Muscle layer of colon (tissue), 2 donors: Measurements from ENCODE around the gene GASK1A.

Experiments
- H3K27ac ChIP-seq: one replicate; pipeline ENCODE4 v1.7.0; 2013; ENCODE audit warnings: low read depth, mild to moderate bottlenecking, low read length, moderate library complexity
- H3K27me3 ChIP-seq, 2 donors: one replicate each; pipeline ENCODE4 v1.7.0; 2013; ENCODE audit warnings: low read length in 2 of 2, mild to moderate bottlenecking in 2 of 2; ENCODE audit not compliant: insufficient read depth in 2 of 2, control insufficient read depth in 1 of 2
- H3K36me3 ChIP-seq: one replicate; pipeline ENCODE4 v1.7.0; 2013; ENCODE audit warnings: mild to moderate bottlenecking, low read length; ENCODE audit not compliant: insufficient read depth
- H3K4me1 ChIP-seq: one replicate; pipeline ENCODE4 v1.7.0; 2013; ENCODE audit warnings: mild to moderate bottlenecking, low read length; ENCODE audit not compliant: insufficient read depth
- H3K4me3 ChIP-seq, 2 donors: one replicate each; pipeline ENCODE4 v1.7.0; 2013; ENCODE audit warnings: low read length in 2 of 2, low read depth in 1 of 2, mild to moderate bottlenecking in 1 of 2, moderate library complexity in 1 of 2
- H3K9ac ChIP-seq: one replicate; pipeline ENCODE4 v1.7.0; 2013; ENCODE audit warnings: low read length
- H3K9me3 ChIP-seq: one replicate; pipeline ENCODE4 v1.7.0; 2013; ENCODE audit warnings: mild to moderate bottlenecking, low read length
- donor health status: abdominal sarcoma.
- donor health status: Adenocarcinoma of cecum.

GASK1A gene

DNA sequence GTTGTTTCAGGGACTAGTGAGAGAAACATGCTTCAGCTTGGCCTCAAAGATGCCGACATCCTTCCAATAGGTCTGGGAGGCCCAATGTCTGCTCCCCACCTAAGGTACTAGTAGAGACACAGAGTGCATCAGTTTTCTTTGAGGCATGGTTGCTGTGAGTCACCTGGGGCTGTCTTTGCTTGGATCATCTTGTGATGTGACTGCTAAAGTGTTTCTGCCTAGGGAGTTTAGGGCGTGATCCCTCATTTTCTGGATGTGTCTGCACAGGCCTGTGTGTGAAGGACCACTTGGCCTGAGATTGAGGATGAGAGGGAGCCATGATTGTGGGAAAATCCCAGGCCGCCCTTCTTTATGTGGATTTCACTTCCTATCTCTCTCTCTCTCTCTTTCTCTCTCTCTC lies 4.8 kb downstream of the GASK1A start:
- H3K4me1 ChIP-seq: peaks cover 10% of the 10 kb centered on the region
- H3K36me3 ChIP-seq: no peaks in the 10 kb centered on the region
- no peak overlapping the region for H3K4me3 ChIP-seq
- no peaks in the 10 kb centered on the region for H3K27me3 ChIP-seq
- no peaks in the 10 kb centered on the region for H3K9me3 ChIP-seq
- no peak overlapping the region for H3K9ac ChIP-seq
- no peak overlapping the region for H3K27ac ChIP-seq

- Histone ChIP-seq H3K9me3 (no peaks in the 10 kb centered on the region), H3K4me3 (no peak overlapping the region), H3K27ac (no peak overlapping the region), H3K36me3 (no peaks in the 10 kb centered on the region), H3K27me3 (no peaks in the 10 kb centered on the region), H3K9ac (no peak overlapping the region), H3K4me1 (peaks cover 8% of the 10 kb centered on the region)
Measured at GRCh38 chr3:42984701-42985100, 5.6 kb downstream of the GASK1A start.

DNA sequence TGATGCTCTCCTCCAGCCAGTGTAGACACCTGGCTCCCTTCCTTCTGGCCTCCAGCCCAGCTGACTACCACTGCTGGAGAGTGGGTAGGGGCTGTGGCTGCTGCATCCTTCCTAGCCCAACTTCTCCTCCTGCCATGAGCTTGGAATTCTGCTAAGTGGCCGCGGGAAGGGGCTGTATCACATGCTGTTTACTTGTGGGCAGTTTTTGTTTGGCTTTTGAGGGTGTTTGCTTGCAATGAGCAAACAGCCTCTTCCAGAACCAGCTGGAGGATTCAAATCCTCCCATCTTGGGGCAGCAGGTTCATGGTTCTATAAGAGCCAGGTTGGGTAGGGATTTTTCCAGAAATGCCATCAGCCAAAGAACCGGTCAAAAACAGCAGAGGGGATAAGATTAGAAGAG lies 9.0 kb downstream of the GASK1A start:
- Histone ChIP-seq H3K36me3 (no peaks in the 10 kb centered on the region), H3K9ac (no peak overlapping the region), H3K4me1 (no peaks in the 10 kb centered on the region), H3K27me3 (no peaks in the 10 kb centered on the region), H3K4me3 (no peak overlapping the region), H3K27ac (no peak overlapping the region), H3K9me3 (no peaks in the 10 kb centered on the region)

DNA sequence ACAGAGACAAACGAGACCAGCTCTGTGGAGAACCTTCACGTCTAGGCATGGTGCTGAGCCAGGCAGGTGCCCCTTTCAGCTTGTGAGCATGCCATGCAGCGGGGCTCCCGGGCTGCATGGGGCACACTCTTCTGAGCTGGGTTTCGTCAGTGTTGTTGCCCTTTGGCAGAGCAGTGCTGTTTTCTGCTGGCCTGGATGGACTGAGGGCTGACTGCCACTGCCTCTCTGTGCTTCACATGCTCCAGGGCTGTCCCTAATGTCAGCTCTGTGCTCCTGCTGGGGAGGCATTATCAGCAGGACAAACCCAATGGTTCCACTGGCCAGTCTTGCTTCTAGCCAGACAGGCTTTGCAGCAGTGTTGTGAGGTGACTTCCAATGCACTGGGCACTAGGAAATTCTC lies 9.5 kb downstream of the GASK1A start:
- Histone ChIP-seq H3K9me3 (no peaks in the 10 kb centered on the region), H3K27ac (no peak overlapping the region), H3K36me3 (no peaks in the 10 kb centered on the region), H3K4me1 (no peaks in the 10 kb centered on the region), H3K27me3 (no peaks in the 10 kb centered on the region), H3K4me3 (no peak overlapping the region), H3K9ac (no peak overlapping the region)

DNA sequence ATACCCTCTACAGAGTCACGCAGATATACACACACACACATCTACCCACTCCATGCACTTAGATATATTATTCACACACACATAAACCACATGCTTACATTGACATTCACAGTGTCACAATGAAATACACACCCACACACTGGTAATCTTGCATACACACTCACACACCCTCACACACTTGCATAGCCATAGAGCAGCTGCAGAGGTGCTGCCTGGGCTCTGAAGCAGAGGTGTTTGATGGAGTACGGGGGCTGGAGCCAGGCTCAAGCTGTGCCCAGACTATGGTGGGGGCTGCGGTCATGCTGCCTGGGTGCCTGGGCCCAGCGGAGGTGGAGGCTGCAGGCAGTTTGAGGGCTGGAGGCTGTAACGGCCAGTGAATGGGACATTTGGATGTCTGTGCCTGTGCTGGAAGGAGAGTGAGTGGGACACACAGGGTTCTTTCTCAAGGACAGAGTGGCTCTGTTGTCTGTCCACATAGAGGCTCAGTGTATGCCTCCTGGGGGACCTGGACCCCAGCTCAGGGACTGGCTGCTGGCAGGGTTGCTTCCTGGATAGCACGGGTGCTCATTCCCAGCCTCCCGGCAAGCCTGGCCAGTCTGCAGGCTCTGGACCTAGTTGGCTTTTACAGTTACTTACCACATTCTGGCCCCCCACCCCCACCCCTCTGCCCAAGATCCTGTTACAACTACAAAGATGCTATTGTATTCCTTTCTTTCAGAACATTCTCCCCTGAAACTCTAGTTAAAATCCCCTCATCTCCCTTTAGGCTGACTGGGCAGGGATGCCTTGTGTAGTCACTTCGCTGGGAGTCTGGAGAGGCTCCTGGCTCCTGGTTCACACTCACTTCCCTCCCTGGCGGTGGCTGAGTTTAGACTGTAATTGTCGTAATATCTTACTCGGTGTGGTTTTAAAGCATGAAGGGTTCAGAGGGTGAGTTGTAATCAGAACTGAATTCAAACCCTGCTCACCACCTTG lies 12.5 kb downstream of the GASK1A start:
- H3K27me3 ChIP-seq: no peaks in the 10 kb centered on the region
- no peak overlapping the region for H3K9ac ChIP-seq
- no peak overlapping the region for H3K4me3 ChIP-seq
- H3K27ac ChIP-seq: no peak overlapping the region
- no peaks in the 10 kb centered on the region for H3K9me3 ChIP-seq
- no peaks in the 10 kb centered on the region for H3K4me1 ChIP-seq
- H3K36me3 ChIP-seq: no peaks in the 10 kb centered on the region

DNA sequence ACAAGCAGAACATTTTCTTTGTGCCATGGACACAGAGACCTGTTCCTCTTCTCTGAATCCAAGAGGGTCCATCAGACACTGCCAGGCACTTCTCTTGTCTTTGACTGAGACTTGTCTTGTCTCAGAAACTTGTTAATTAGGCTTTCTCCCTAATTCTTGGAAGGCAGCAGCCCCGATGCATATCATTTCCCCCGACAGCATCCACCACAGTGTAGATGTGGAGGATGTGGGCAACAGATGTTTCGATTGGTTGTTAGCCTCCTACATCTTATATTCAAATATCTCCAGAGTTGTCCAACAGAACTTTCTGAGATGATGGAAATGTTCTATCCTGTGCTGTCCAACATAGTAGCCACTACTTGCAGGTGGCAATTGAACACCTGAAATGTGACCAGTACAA lies 15.5 kb downstream of the GASK1A start:
- Histone ChIP-seq H3K4me3 (no peak overlapping the region), H3K4me1 (peaks cover 22% of the 10 kb centered on the region), H3K27ac (no peak overlapping the region), H3K36me3 (no peaks in the 10 kb centered on the region), H3K27me3 (no peaks in the 10 kb centered on the region), H3K9me3 (no peaks in the 10 kb centered on the region), H3K9ac (no peak overlapping the region)

- no peak overlapping the region for H3K9ac ChIP-seq
- peaks cover 37% of the 10 kb centered on the region for H3K4me1 ChIP-seq
- no peak overlapping the region for H3K27ac ChIP-seq
- no peaks in the 10 kb centered on the region for H3K36me3 ChIP-seq
- H3K4me3 ChIP-seq: no peak overlapping the region
- no peaks in the 10 kb centered on the region for H3K9me3 ChIP-seq
- H3K27me3 ChIP-seq: no peaks in the 10 kb centered on the region
Measured at GRCh38 chr3:42996021-42996420, 16.9 kb downstream of the GASK1A start.

GRCh38 chr3:42996633-42997075 lies 17.5 kb downstream of the GASK1A start:
- no peaks in the 10 kb centered on the region for H3K27me3 ChIP-seq
- H3K4me3 ChIP-seq: no peak overlapping the region
- no peak overlapping the region for H3K27ac ChIP-seq
- H3K36me3 ChIP-seq: no peaks in the 10 kb centered on the region
- no peaks in the 10 kb centered on the region for H3K9me3 ChIP-seq
- H3K9ac ChIP-seq: no peak overlapping the region
- H3K4me1 ChIP-seq: peaks cover 42% of the 10 kb centered on the region

DNA sequence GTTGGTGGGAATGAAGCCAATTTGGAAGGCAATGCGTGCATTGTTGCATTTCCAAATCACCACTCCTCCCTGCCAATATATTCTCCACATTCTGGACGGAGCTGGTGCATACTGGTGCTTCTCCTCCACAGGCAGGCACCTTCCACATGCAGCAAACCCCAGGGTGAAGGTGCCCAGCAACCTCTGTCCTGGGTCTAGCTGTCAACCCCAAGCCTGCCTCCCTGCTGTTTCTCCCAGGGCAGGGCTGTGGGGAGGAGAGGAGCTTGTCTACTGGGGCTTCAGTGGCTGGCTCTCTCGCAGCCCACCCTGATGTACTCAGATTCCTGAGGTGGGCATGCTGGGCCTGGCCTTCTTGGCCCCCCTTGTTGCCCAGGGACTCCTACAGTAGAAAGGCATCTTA lies 20.1 kb downstream of the GASK1A start:
- Histone ChIP-seq H3K9ac (no peak overlapping the region), H3K4me1 (peaks cover 49% of the 10 kb centered on the region), H3K4me3 (no peak overlapping the region)

DNA sequence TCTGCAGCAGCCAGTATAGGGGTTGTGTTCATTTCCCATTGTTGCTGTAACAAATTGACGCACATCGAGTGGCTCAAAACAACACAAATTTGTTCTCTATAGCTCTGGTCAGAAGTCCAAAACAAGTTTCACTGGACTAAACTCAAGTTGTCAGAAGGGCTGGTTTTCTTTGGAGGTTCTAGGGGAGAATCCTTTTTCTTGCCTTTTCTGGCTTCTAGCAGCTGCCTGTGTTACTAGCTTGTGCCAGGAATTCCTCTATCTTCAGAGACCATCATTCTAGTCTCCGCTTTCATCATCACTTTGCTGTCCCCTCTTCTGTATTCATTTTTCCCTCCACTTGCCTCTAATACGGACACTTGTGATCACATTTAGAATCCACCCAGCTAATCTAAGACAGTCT lies 20.5 kb downstream of the GASK1A start:
- Histone ChIP-seq H3K9me3 (no peaks in the 10 kb centered on the region), H3K27me3 (no peaks in the 10 kb centered on the region), H3K4me3 (no peak overlapping the region), H3K9ac (no peak overlapping the region), H3K4me1 (peaks cover 49% of the 10 kb centered on the region), H3K36me3 (no peaks in the 10 kb centered on the region), H3K27ac (peak overlapping the region; percentile 57)

More for the DNA sequence above, 20.1 kb downstream of the GASK1A start:
- H3K27ac ChIP-seq: no peak overlapping the region
- H3K27me3 ChIP-seq: no peaks in the 10 kb centered on the region
- no peaks in the 10 kb centered on the region for H3K9me3 ChIP-seq
- no peaks in the 10 kb centered on the region for H3K36me3 ChIP-seq

GRCh38 chr3:43000387-43000786 lies 21.3 kb downstream of the GASK1A start:
- H3K27ac ChIP-seq: peak overlapping the region; percentile 57
- no peaks in the 10 kb centered on the region for H3K27me3 ChIP-seq
- H3K9me3 ChIP-seq: no peaks in the 10 kb centered on the region
- H3K4me3 ChIP-seq: no peak overlapping the region
- H3K9ac ChIP-seq: no peak overlapping the region
- peaks cover 49% of the 10 kb centered on the region for H3K4me1 ChIP-seq
- no peaks in the 10 kb centered on the region for H3K36me3 ChIP-seq

- Histone ChIP-seq H3K9me3 (no peaks in the 10 kb centered on the region), H3K4me1 (peaks cover 49% of the 10 kb centered on the region), H3K27ac (peak overlapping the region; percentile 85), H3K4me3 (peak overlapping the region; percentile 15 to 26), H3K36me3 (no peaks in the 10 kb centered on the region), H3K9ac (peak overlapping the region; percentile 12), H3K27me3 (no peaks in the 10 kb centered on the region)
Measured at GRCh38 chr3:43001094-43001553, 22.0 kb downstream of the GASK1A start.
